Germinal center (tissue), 1 donor: ENCODE measurements around the gene ACVRL1.

Source experiments
- DNase-seq: peaks from one replicate; pipeline ENCODE4 v3.0.0; 2012; ENCODE audit warnings: mixed read lengths, low spot score

Gene ACVRL1

GRCh38 chr12:51917746-51918453, 10.6 kb downstream of the ACVRL1 start:
- DNase-seq = no peak

DNA sequence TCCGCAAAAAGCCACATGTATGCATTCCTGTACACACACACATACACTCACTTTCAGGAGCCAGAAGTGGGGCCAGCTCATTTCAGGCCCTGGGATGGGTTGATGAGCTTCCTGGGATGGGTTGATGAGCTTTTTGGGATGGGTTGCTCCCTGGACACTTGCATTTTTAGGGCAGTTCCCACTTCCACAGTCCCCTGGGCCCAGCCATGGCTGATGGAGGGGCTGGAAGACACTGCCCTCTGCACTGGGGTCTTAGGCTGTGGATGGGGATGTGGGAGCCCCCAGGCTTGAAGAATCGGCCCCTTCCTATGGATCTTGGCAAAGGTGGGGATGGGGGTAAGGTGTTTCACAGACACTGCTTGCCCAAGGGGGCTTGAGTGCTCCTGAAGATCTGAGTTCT, 12.7 kb downstream of the ACVRL1 start:
- DNase-seq = no peak

GRCh38 chr12:51921017-51921725, 13.9 kb downstream of the ACVRL1 start:
- DNase-seq = no peak

GRCh38 chr12:51922146-51922545, 14.8 kb downstream of the ACVRL1 start:
- no peak for DNase-seq

DNA sequence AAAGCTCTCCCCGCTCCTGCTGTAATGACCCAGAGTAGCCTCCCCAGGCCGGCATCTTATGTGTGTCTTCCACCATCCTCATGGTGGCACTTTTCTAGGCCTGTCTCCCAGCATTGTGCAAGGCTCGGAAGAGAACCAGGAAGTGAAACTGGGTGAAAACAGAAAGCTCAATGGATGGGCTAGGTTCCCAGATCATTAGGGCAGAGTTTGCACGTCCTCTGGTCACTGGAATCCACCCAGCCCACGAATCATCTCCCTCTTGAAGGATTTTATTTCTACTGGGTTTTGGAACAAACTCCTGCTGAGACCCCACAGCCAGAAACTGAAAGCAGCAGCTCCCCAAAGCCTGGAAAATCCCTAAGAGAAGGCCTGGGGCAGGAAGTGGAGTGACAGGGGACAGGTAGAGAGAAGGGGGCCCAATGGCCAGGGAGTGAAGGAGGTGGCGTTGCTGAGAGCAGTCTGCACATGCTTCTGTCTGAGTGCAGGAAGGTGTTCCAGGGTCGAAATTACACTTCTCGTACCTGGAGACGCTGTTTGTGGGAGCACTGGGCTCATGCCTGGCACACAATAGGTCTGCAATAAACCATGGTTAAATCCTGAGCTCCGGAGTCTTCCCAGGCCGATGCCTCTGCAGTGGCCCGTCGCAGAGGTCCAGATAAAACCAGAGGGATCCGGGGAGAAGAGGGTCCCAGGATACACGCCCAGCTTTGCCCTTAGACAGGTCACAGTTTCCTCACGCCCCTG, 15.6 kb downstream of the ACVRL1 start:
- no peak for DNase-seq

- DNase-seq = peak; percentile 58
These were observed 16.4 kb downstream of the ACVRL1 start for GRCh38 chr12:51923506-51924365.

DNA sequence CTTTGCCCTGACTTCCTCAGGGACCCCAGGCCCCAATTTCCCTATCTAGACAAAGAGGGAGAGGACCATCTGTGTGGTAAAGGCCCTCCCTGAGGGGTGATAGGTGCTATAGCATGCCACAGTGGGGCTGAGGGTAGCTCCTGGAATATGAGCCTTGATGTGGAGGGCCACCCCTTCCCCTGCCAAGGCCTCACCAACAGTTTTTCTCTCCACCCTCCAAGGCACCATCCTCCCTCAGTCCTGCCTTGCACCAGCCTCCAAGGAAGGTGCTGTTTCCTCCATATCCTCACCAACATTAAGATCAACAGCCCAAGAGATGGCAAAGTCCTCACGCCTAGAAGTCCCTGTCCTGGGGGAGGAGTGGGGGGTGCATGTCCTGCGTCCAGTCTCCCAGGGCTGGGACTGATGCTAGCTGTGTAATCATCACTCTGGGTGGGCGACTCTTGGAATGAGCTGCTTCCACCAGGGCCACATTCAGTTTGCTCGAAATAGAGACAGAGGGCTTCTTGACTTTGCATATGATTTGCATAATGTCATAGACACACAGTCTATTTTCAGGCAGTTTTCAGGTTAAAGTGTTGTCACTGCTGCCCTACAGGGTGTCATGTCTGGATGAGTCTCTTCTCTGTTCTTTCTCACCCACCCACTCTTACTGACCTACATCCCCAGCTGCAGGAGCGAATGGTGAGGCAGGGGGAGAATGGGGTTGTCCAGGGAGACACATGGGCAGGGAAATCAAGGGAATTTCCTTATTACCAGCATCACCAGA, 17.4 kb downstream of the ACVRL1 start:
- peak; percentile 30 for DNase-seq

DNA sequence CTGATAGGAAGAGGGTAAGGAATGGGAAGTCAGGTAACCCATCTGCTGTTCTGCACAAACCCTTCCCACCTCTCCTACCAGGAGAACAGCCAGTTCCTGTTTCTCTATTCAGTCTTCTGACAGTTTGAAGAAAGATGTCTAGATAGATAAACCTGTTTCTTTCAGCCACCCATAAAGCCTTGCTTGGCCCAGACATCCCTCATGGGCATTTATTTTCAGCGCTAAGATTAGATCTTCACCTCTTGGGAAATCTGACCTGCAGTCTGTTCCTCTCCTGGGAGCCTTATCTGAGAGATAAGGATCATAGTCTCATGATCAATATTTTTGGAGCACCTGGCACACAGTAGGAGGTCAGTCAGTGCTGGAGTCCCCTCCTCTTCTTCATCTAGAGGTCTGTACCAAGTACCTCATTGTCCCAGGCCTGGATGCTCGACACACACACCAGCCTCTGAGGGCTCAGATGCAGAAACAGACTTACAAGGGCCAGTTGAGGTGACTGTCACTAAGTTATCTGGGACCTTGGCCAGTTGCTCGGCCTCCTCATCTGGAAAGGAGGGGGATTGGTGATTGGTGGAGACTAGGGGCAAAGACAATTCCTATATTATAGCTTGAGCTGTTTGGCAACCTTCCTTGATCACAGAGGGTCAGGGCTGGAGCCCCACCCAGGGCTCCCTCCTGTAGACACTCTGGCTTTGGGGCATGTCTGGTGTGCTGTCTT, 18.2 kb downstream of the ACVRL1 start:
- DNase-seq = no peak

GRCh38 chr12:51926064-51926632, 18.8 kb downstream of the ACVRL1 start:
- DNase-seq = no peak

- peak; percentile 45 for DNase-seq
These were observed 19.4 kb downstream of the ACVRL1 start for GRCh38 chr12:51926718-51927117.

GRCh38 chr12:51932218-51933076, 25.1 kb downstream of the ACVRL1 start:
- DNase-seq = no peak

DNA sequence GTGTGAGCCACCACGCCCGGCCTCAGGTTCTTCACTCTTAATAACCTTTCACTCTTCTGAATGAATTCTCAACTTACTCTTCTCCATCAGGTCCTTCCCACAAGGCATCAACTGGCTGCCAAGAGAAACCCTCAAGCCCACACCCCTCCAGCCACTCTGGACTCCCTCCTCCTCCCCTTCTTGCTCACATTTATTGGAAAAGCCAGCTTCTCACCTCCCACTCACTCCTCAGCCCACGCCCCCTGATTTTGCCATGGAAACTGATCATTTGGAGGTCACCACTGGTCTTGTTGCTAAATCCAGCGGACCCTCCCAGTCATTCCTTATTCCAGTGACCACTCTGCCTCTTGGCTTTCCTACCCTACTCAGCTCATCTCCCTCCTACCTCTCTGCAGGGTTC, 26.8 kb downstream of the ACVRL1 start:
- no peak for DNase-seq

- no peak for DNase-seq
These were observed 30.6 kb downstream of the ACVRL1 start for GRCh38 chr12:51937926-51938325.

GRCh38 chr12:51938726-51939125, 31.4 kb downstream of the ACVRL1 start:
- no peak for DNase-seq

- no peak for DNase-seq
These were observed 33.8 kb downstream of the ACVRL1 start for GRCh38 chr12:51941011-51941581.

- no peak for DNase-seq
These were observed 34.3 kb downstream of the ACVRL1 start for GRCh38 chr12:51941604-51942003.

GRCh38 chr12:51942056-51942455, 34.8 kb downstream of the ACVRL1 start:
- no peak for DNase-seq

GRCh38 chr12:51942501-51943000, 35.2 kb downstream of the ACVRL1 start:
- DNase-seq = no peak

DNA sequence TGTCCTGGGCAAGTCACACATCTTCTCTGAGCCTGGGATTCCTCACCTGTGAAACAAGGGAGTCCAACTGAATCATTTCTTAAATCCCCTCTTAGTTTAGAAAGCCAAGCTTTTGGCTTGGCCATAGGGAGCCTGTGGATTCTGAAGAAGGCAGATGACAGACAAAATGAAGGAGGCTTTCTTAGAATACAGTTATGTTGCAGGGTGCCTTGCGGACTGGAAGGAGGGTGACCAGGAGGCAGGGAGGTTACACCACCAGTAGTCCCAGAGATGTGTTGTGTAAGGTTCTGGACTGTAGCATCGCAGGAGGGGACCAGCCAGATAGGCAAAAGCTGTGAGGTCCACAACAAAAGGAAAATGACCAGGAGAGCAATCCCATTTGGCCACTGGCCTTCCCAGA, 36.0 kb downstream of the ACVRL1 start:
- no peak for DNase-seq
